ENCODE data around the gene CHPF2. TPM values are rescaled to one million over a fixed set of nuclear protein-coding genes. Genes with fewer than 3 reads are reported as not detected.
A peak's percentile ranks its signal among the peaks of the same experiment; 100 is the strongest.

Gene CHPF2
- total and polyA plus RNA-seq, 2 of the 13 experiments (the other 11 are each of a cell fraction or from before 2014, with no cell fraction given) = 15.4 to 21.5 TPM

- no peak overlapping the region for H2AFZ ChIP-seq (ENCODE audit: low read length)
- peak; percentile 22; the same call in 1 of the 3 replicates for ATAC-seq
- no peak for DNase-seq (ENCODE audit: low spot score)
- H3K36me3 ChIP-seq (replicated peaks in 1 of 2; ENCODE audit: control insufficient read depth in 1 of 2, insufficient read depth in 2 of 2, low read length in 2 of 2) = 0 out of 5 replicates have a peak, but pooled peaks cover 0 to 3% of the 10 kb centered on the region in 2 experiments
- peaks cover 4 to 48% of the 10 kb centered on the region in 2 experiments; a peak in 4 of 5 replicates for H3K27me3 ChIP-seq (ENCODE audit: control insufficient read depth in 1 of 2, insufficient read depth in 2 of 2, low read length in 2 of 2)
- ChIA-PET POLR2A (no interaction called here), CTCF (ENCODE audit: low intra/inter-chr PET ratio, low total read pairs) (no interaction called here)
- H3K27ac ChIP-seq (ENCODE audit: extremely low read length, insufficient read depth, low read length) = no peak overlapping the region
- no peaks in the 10 kb centered on the region for H3K9me3 ChIP-seq (ENCODE audit: low read length)
- no TSS peak for BruUV-seq (replicated peaks)
- H3K4me2 ChIP-seq (ENCODE audit: low read depth, low read length) = no peak overlapping the region
- WGBS (ENCODE audit: low lambda C conversion rate) = 1% methylated on average over 7 of the region's 9 CpGs
- in situ Hi-C loops (cut with HindIII; ENCODE audit: extremely low pct_ligation_motif_present, low pct_unique_long_range_greater_than_20kb) (no loop called here), intact Hi-C loops (cut with micrococcal nuclease; ENCODE audit: unreplicated experiment) (no loop called here)
- no peaks in the 10 kb centered on the region for H3K79me2 ChIP-seq (ENCODE audit: insufficient read depth, low read length)
- H3K4me1 ChIP-seq (ENCODE audit: insufficient read depth, low read length) = no peaks in the 10 kb centered on the region
- H4K20me1 ChIP-seq (ENCODE audit: insufficient read depth, low read length) = 0 out of 2 replicates have a peak, but pooled peaks cover 3% of the 10 kb centered on the region
- no peak overlapping the region for H3K9ac ChIP-seq (ENCODE audit: insufficient read depth, low read depth, low read length)
- no peak overlapping the region for H3K4me3 ChIP-seq (replicated peaks in 1 of 3; ENCODE audit: insufficient read depth in 1 of 3, low read depth in 2 of 3, low read length in 3 of 3)
- TF ChIP-seq HNF4G (IDR thresholded peaks at IDR 0.05; ENCODE audit: borderline replicate concordance, low read depth, low read length) = no peak
- no peak for TF ChIP-seq HNF4G (CRISPR knock-in tag; IDR thresholded peaks at IDR 0.05; ENCODE audit: borderline replicate concordance, low read depth)
- TF ChIP-seq SKI (IDR thresholded peaks at IDR 0.05; ENCODE audit: partially characterized antibody) = no peak
- no peak for FAIRE-seq
Observed at GRCh38 chr7:151208253-151208862, 23.9 kb upstream of the CHPF2 start.

GRCh38 chr7:151209588-151209987, 22.7 kb upstream of the CHPF2 start:
- FAIRE-seq (no peak), ATAC-seq (no peak; the same call in 2 of the 3 replicates), DNase-seq (ENCODE audit: low spot score) (no peak)
- H3K4me1 ChIP-seq (ENCODE audit: insufficient read depth, low read length) = no peaks in the 10 kb centered on the region
- 53% methylated on average over 5 of the region's 6 CpGs for WGBS (ENCODE audit: low lambda C conversion rate)
- no TSS peak for BruUV-seq (replicated peaks)
- ChIA-PET CTCF (ENCODE audit: low intra/inter-chr PET ratio, low total read pairs) (no interaction called here), POLR2A (no interaction called here)
- peaks cover 6 to 13% of the 10 kb centered on the region in 2 experiments; a peak in 4 of 5 replicates for H3K36me3 ChIP-seq (replicated peaks in 1 of 2; ENCODE audit: control insufficient read depth in 1 of 2, insufficient read depth in 2 of 2, low read length in 2 of 2)
- no peak overlapping the region for H3K4me2 ChIP-seq (ENCODE audit: low read depth, low read length)
- H3K79me2 ChIP-seq (ENCODE audit: insufficient read depth, low read length) = no peaks in the 10 kb centered on the region
- H3K9ac ChIP-seq (ENCODE audit: insufficient read depth, low read depth, low read length) = no peak overlapping the region
- no peak overlapping the region for H3K27ac ChIP-seq (ENCODE audit: extremely low read length, insufficient read depth, low read length)
- no peaks in the 10 kb centered on the region for H3K9me3 ChIP-seq (ENCODE audit: low read length)
- in situ Hi-C loops (cut with HindIII; ENCODE audit: extremely low pct_ligation_motif_present, low pct_unique_long_range_greater_than_20kb) = no loop called here
- H3K27me3 ChIP-seq (ENCODE audit: control insufficient read depth in 1 of 2, insufficient read depth in 2 of 2, low read length in 2 of 2) = peaks cover 4 to 38% of the 10 kb centered on the region in 2 experiments; a peak in 4 of 5 replicates
- no peak overlapping the region for H3K4me3 ChIP-seq (replicated peaks in 1 of 3; ENCODE audit: insufficient read depth in 1 of 3, low read depth in 2 of 3, low read length in 3 of 3)
- H2AFZ ChIP-seq (ENCODE audit: low read length) = no peak overlapping the region
- H4K20me1 ChIP-seq (ENCODE audit: insufficient read depth, low read length) = 0 out of 2 replicates have a peak, but pooled peaks cover 3% of the 10 kb centered on the region
- intact Hi-C loops (cut with micrococcal nuclease; ENCODE audit: unreplicated experiment) = no loop called here
- TF ChIP-seq GRHL1 (CRISPR knock-in tag; conservative IDR thresholded peaks at IDR 0.05) (no peak), ZNF18 (CRISPR knock-in tag; IDR thresholded peaks at IDR 0.05; ENCODE audit: insufficient replicate concordance) (no peak), PBX3 (CRISPR knock-in tag; IDR thresholded peaks at IDR 0.05; ENCODE audit: borderline replicate concordance) (no peak), IRF2 (CRISPR knock-in tag; IDR thresholded peaks at IDR 0.05) (no peak), NCOA1 (CRISPR knock-in tag; IDR thresholded peaks at IDR 0.05) (no peak), THAP8 (CRISPR knock-in tag; IDR thresholded peaks at IDR 0.05; ENCODE audit: borderline replicate concordance) (no peak), JUNB (CRISPR knock-in tag; IDR thresholded peaks at IDR 0.05; ENCODE audit: borderline replicate concordance) (no peak), DPF2 (CRISPR knock-in tag; IDR thresholded peaks at IDR 0.05; ENCODE audit: borderline replicate concordance, low read depth) (no peak), DR1 (CRISPR knock-in tag; IDR thresholded peaks at IDR 0.05) (no peak)

Data from HepG2 (cell line).